Fibroblast of mammary gland (primary cell): Measurements from ENCODE around the gene RUNX1.

ENCODE experiments used
- DNase-seq: peaks from one replicate; pipeline ENCODE4 v3.0.0-alpha.2; 2010; ENCODE audit warnings: low read depth
- H3K4me3 ChIP-seq: 2 replicates; pipeline ENCODE4 v1.5.1; 2011; ENCODE audit warnings: low read depth, mild to moderate bottlenecking, low read length, moderate library complexity; ENCODE audit not compliant: control insufficient read depth
- TF ChIP-seq, protein P1 (sequence below): conservative IDR thresholded peaks from 2 replicates; pipeline ENCODE4 v1.5.1; 2011; ENCODE audit warnings: low read depth, low read length, inconsistent platforms; ENCODE audit not compliant: control insufficient read depth, insufficient read depth

Gene RUNX1

DNA sequence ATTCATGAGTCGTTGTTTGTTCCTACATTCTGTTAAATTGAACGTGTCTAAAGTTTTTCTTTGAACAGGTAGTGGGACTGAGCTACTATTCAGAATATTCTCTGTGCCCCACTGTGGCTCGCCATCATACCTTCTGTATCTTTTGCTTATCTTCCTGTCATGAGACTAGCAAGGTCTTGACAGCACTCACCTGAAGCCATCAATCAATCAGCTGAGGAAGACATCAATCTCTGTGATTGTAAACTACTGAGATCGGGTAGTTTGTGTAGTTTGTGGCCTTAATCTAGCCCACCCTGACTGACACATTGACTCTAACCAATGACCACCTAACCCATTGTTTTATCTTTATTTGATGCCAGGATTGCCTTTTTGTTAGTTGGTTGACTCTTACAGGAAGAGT is 17.7 kb upstream of the RUNX1 start:
- DNase-seq: no peak
- no peak overlapping the region for H3K4me3 ChIP-seq
- TF ChIP-seq, protein P1, sequence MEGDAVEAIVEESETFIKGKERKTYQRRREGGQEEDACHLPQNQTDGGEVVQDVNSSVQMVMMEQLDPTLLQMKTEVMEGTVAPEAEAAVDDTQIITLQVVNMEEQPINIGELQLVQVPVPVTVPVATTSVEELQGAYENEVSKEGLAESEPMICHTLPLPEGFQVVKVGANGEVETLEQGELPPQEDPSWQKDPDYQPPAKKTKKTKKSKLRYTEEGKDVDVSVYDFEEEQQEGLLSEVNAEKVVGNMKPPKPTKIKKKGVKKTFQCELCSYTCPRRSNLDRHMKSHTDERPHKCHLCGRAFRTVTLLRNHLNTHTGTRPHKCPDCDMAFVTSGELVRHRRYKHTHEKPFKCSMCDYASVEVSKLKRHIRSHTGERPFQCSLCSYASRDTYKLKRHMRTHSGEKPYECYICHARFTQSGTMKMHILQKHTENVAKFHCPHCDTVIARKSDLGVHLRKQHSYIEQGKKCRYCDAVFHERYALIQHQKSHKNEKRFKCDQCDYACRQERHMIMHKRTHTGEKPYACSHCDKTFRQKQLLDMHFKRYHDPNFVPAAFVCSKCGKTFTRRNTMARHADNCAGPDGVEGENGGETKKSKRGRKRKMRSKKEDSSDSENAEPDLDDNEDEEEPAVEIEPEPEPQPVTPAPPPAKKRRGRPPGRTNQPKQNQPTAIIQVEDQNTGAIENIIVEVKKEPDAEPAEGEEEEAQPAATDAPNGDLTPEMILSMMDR: no peak

GRCh38 chr21:35063428-35064172 is 14.5 kb upstream of the RUNX1 start:
- no peak for DNase-seq
- TF ChIP-seq, protein P1: no peak
- H3K4me3 ChIP-seq: no peak overlapping the region

GRCh38 chr21:35062016-35062415 is 12.9 kb upstream of the RUNX1 start:
- DNase-seq: no peak
- H3K4me3 ChIP-seq: no peak overlapping the region
- TF ChIP-seq, protein P1: no peak

DNA sequence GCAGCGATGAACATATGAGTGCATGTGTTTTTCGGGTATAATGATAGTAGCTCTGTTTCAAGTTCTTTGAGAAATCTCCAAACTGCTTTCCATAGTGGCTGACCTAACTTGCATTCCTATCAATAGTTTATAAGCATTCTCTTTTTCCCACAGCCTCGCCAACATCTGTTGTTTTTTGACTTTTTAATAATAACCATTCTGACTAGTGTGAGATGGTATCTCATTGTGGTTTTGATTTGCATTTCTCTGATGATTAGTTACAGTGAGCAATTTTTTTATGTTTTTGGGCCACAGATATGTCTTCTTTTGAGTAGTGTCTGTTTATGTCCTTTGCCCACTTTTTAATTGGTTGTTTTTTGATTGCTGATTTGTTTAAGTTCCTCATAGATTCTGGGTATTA is 10.6 kb upstream of the RUNX1 start:
- H3K4me3 ChIP-seq: no peak overlapping the region
- peak; percentile 47 for DNase-seq
- TF ChIP-seq, protein P1: no peak

GRCh38 chr21:35058058-35058457 is 9.0 kb upstream of the RUNX1 start:
- no peak for DNase-seq
- H3K4me3 ChIP-seq: no peak overlapping the region
- TF ChIP-seq, protein P1: no peak

- TF ChIP-seq, protein P1: no peak
- no peak overlapping the region for H3K4me3 ChIP-seq
- DNase-seq: no peak
These were observed 8.3 kb upstream of the RUNX1 start for GRCh38 chr21:35057428-35057827.
